Mesothelial cell of epicardium (in vitro differentiated cells): ENCODE results near the gene TRIM8. TPM values are rescaled to one million over a fixed set of nuclear protein-coding genes. Genes with fewer than 3 reads are reported as not detected.

Experiments
- DNase-seq, 2 experiments: peaks; one replicate each; pipeline ENCODE4 v3.0.0; 2021; ENCODE audit warnings: low spot score in 2 of 2; ENCODE audit not compliant: unreplicated experiment in 2 of 2
- H3K27ac Mint-ChIP-seq: 2 replicates; pipeline ENCODE4 v1.8.0; 2021; ENCODE audit warnings: mixed read lengths
- H3K27me3 Mint-ChIP-seq: 2 replicates; pipeline ENCODE4 v1.8.0; 2021; ENCODE audit warnings: low read depth, mixed read lengths
- H3K36me3 Mint-ChIP-seq: 2 replicates; pipeline ENCODE4 v1.8.0; 2021; ENCODE audit warnings: mixed read lengths
- H3K4me1 Mint-ChIP-seq: 2 replicates; pipeline ENCODE4 v1.8.0; 2021; ENCODE audit warnings: mixed read lengths
- H3K4me3 Mint-ChIP-seq: 2 replicates; pipeline ENCODE4 v1.8.0; 2021; ENCODE audit warnings: mild to moderate bottlenecking, moderate library complexity, mixed read lengths
- H3K9me3 Mint-ChIP-seq: 2 replicates; pipeline ENCODE4 v1.8.0; 2021; ENCODE audit warnings: mixed read lengths
- CTCF ChIP-seq: fragments of 200-600 bp; sonication (generic); IDR thresholded peaks from one replicate; pipeline ENCODE4 v1.5.0; 2021; ENCODE audit warnings: antibody characterized with exemption; ENCODE audit not compliant: unreplicated experiment
- total RNA-seq: library from RNA; stranded (reverse); gene quantifications from 3 replicates; pipeline ENCODE4 v1.2.1, GENCODE V29; 2021

Gene TRIM8
- 74.3 to 85.3 TPM (median 79.2 TPM) in 3 replicates for total RNA-seq

DNA sequence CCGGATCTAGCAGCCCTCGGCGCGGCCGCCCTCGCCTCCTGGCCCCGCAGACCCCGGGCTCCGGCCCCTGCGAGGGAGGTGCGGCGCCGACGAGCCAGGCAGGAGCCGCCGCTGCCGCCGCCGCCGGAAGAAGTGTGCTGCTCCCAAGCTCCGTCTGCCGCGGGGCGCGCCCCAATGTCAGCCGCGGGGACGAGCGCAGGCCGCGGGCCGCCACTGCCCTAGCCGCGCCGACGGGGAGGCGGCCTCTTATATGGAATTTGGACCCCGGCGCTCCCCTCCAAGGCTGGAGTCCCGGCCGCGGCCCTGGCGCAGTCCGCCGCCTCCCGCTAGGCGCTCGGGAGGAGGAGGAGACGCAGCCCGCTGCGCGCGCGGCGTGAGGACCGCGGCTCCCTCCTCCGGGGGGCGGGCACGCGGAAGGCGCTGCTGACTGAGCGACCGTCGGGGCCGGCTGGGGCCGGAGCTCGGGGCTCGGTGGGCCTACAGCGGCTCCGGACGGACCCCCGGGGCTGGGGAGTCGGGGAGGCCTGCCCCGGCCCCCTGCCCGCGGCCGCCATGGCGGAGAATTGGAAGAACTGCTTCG lies at the start of gene TRIM8:
Gene TRIM8 (plus strand): TSS at position 414 of the 580 bp plus-strand sequence. CDS start 139 bp downstream, at position 553.
- Mint-ChIP-seq H3K9me3 (no peaks in the 10 kb centered on the region), H3K27me3 (no peaks in the 10 kb centered on the region), H3K36me3 (no peaks in the 10 kb centered on the region), H3K4me1 (peaks cover 52% of the 10 kb centered on the region), H3K4me3 (peak within 1 kb of the TSS; percentile 97), H3K27ac (peak within 1 kb of the TSS; percentile 98)
- TF ChIP-seq CTCF, result no peak
- peak in 1 of 2 experiments; percentile 68 for DNase-seq

DNA sequence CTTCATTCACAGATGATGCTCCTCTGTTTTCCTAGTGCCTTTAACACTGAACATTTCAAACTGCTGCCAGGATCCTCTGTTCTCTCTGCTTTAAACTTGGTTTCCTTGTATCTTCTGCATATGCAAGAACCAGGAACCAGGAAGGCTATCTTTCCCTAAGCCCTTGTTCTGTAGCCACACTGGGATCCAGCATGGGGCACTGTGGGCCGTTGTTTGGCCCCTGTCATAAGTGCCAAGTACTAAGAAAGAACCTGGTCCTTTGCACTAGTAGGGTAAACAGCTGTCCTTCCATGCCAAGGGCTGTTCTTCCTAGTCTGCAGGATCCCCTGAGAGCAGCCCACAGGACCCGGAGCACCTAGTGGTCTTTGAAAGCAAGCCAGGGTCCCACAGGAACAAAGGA lies 49.0 kb upstream of the TRIM8 start:
- peaks cover 3% of the 10 kb centered on the region for H3K4me1 Mint-ChIP-seq
- DNase-seq, result no peak
- TF ChIP-seq CTCF, result no peak
- no peaks in the 10 kb centered on the region for H3K9me3 Mint-ChIP-seq
- H3K27ac Mint-ChIP-seq, result peak overlapping the region; percentile 14
- H3K27me3 Mint-ChIP-seq, result no peaks in the 10 kb centered on the region
- H3K36me3 Mint-ChIP-seq, result peaks cover 8% of the 10 kb centered on the region
- H3K4me3 Mint-ChIP-seq, result no peak overlapping the region

DNA sequence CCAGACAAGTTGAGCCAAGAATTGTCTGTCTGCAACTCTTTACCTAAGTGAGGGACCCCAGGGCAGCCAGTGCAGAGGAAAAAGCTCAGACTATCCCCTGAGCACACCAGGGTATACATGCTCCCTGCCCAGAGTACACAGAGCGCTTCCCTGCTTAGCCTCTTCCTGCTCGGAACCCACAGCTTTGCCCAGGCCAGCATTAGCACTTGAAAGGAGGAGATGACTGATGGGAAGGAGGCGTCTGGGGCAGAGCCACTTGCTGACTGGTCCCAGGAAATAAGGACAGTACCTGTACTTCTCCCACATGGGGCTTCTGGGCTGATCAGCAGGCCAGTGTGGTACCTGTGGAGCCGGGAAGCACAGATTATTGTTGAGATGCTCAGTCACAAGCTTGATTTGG lies 48.4 kb upstream of the TRIM8 start:
- no peak for TF ChIP-seq CTCF
- H3K4me1 Mint-ChIP-seq, result peaks cover 6% of the 10 kb centered on the region
- DNase-seq, result no peak
- H3K27me3 Mint-ChIP-seq, result no peaks in the 10 kb centered on the region
- peaks cover 11% of the 10 kb centered on the region for H3K36me3 Mint-ChIP-seq
- H3K9me3 Mint-ChIP-seq, result no peaks in the 10 kb centered on the region
- H3K4me3 Mint-ChIP-seq, result no peak overlapping the region
- no peak overlapping the region for H3K27ac Mint-ChIP-seq

GRCh38 chr10:102596506-102596971 lies 47.7 kb upstream of the TRIM8 start:
- no peaks in the 10 kb centered on the region for H3K27me3 Mint-ChIP-seq
- H3K27ac Mint-ChIP-seq, result peak overlapping the region; percentile 50
- H3K4me1 Mint-ChIP-seq, result peaks cover 6% of the 10 kb centered on the region
- TF ChIP-seq CTCF, result peak; percentile 69
- H3K9me3 Mint-ChIP-seq, result no peaks in the 10 kb centered on the region
- no peak for DNase-seq
- H3K36me3 Mint-ChIP-seq, result peaks cover 11% of the 10 kb centered on the region
- H3K4me3 Mint-ChIP-seq, result no peak overlapping the region

DNA sequence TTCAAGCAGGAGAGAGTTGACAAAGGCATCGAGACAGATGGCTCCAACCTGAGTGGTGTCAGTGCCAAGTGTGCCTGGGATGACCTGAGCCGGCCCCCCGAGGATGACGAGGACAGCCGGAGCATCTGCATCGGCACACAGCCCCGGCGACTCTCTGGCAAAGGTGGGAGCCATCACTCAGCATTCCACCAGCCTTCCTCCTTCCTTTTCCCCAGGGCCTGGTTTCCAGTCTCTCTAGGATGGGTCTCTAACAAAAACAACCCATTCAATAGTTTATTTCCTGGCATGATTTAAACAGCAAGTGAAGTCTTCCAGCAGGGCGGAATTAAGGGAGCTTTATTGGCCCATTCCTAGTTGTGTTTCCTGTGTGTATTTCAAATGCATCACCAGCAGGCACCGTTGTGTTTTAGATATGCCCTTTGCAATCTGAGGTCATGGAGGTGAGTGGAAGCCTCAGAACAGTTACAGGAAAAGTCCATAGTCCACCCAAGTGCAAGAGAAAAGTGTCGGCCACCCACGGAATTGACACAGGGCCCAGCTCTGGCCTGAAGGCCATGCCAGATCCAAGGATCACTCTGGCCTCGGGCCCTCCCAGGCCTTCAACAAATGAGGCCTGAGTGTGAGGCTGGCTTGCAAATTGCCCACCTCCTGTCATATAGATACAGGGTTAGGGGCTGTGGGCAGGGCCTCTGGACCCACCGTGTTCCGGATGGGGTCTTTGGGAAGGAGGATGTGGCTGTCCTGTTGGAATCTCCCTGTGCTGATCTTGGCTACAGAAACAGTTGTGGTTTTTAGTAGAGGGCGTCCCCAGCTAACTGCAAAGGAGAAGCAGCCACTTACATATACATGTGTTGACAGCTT lies 46.9 kb upstream of the TRIM8 start:
- DNase-seq, result no peak
- Mint-ChIP-seq H3K27me3 (no peaks in the 10 kb centered on the region), H3K4me1 (peaks cover 6% of the 10 kb centered on the region), H3K9me3 (no peaks in the 10 kb centered on the region), H3K4me3 (no peak overlapping the region), H3K27ac (no peak overlapping the region), H3K36me3 (peaks cover 11% of the 10 kb centered on the region)
- TF ChIP-seq CTCF, result no peak
